Upper lobe of left lung (tissue), 4 donors: Measurements from ENCODE around the gene DNAJC25.

ENCODE experiments used
- POLR2A ChIP-seq, 4 donors: fragments of 450-650 bp; IDR thresholded peaks; one replicate each; pipeline ENCODE4 v1.5.1; 2016 to 2017; ENCODE audit warnings: antibody characterized with exemption in 4 of 4, mild to moderate bottlenecking in 2 of 4
- TF ChIP-seq, protein P1 (sequence below), 6 experiments: fragments of 450-650 bp in 4 of 6; fragments of 200-600 bp in 2 of 6; sonication (generic) in 2 of 6; IDR thresholded peaks; one replicate each; pipeline ENCODE4 v1.5.1; 2016 to 2019; ENCODE audit warnings: antibody characterized with exemption in 6 of 6

DNA sequence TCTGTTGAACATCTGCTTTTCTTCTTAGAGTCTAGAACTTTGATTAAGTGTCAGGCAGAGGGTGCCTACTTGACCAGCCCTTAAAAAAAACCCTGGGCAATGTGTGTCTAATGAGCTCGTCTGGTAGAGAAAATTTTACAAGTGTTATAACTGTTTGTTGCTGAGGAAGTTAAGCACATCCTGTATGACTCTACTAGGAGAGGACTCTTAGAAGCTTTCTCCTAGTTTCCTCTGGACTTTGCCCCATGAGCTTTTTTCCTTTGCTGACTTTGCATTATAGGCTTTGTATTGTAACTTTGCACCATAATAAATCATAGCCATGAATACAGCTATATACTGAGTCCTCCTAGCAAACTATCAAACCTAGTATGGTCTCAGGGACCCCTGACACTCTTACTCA lies 69.6 kb downstream of the DNAJC25 start:
- TF ChIP-seq, protein P1, sequence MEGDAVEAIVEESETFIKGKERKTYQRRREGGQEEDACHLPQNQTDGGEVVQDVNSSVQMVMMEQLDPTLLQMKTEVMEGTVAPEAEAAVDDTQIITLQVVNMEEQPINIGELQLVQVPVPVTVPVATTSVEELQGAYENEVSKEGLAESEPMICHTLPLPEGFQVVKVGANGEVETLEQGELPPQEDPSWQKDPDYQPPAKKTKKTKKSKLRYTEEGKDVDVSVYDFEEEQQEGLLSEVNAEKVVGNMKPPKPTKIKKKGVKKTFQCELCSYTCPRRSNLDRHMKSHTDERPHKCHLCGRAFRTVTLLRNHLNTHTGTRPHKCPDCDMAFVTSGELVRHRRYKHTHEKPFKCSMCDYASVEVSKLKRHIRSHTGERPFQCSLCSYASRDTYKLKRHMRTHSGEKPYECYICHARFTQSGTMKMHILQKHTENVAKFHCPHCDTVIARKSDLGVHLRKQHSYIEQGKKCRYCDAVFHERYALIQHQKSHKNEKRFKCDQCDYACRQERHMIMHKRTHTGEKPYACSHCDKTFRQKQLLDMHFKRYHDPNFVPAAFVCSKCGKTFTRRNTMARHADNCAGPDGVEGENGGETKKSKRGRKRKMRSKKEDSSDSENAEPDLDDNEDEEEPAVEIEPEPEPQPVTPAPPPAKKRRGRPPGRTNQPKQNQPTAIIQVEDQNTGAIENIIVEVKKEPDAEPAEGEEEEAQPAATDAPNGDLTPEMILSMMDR (IDR thresholded peaks at IDR 0.05) = no peak
- no peak for TF ChIP-seq POLR2A (IDR thresholded peaks at IDR 0.05)
